GM23338 (cell line): ENCODE measurements around the gene TOX2. TPM values are rescaled to one million over a fixed set of nuclear protein-coding genes. Genes with fewer than 3 reads are reported as not detected.

Source experiments
- ATAC-seq: fragments of 200-7000 bp; cut with Tn5 transposase; 3 replicates; pipeline ENCODE4 v1.9.1; 2020
- DNase-seq: peaks from one replicate; pipeline ENCODE4 v3.0.0-alpha.2; 2015; ENCODE audit warnings: low spot score
- H2AFZ ChIP-seq: fragments of 200-600 bp; sonication (generic); 2 replicates; pipeline ENCODE4 v1.8.0; 2016; ENCODE audit warnings: antibody characterized with exemption, mild to moderate bottlenecking, moderate library complexity
- H3F3A ChIP-seq: fragments of 200-600 bp; sonication (generic); replicated peaks from 2 replicates; pipeline ENCODE4 v1.8.0; 2017; ENCODE audit warnings: antibody characterized with exemption, mixed run types, low read depth
- H3K27ac ChIP-seq: fragments of 200-600 bp; sonication (generic); 2 replicates; pipeline ENCODE4 v1.6.1; 2016; ENCODE audit warnings: low read depth
- H3K27me3 ChIP-seq: fragments of 200-600 bp; sonication (generic); 2 replicates; pipeline ENCODE4 v1.8.0; 2016; ENCODE audit warnings: mild to moderate bottlenecking, mixed run types, moderate library complexity; ENCODE audit not compliant: insufficient read depth
- H3K36me3 ChIP-seq: fragments of 200-600 bp; sonication (generic); 2 replicates; pipeline ENCODE4 v1.8.0; 2016; ENCODE audit warnings: mild to moderate bottlenecking; ENCODE audit not compliant: insufficient read depth
- H3K4me1 ChIP-seq: fragments of 200-600 bp; sonication (generic); 2 replicates; pipeline ENCODE4 v1.8.0; 2016; ENCODE audit warnings: mild to moderate bottlenecking, moderate library complexity; ENCODE audit not compliant: insufficient read depth
- H3K4me2 ChIP-seq: fragments of 200-600 bp; sonication (generic); 2 replicates; pipeline ENCODE4 v1.7.1; 2017; ENCODE audit warnings: mixed run types
- H3K4me3 ChIP-seq: fragments of 200-600 bp; sonication (generic); 2 replicates; pipeline ENCODE4 v1.6.1; 2016; ENCODE audit warnings: mixed run types
- H3K79me2 ChIP-seq: fragments of 200-600 bp; sonication (generic); replicated peaks from 2 replicates; pipeline ENCODE4 v1.8.0; 2017; ENCODE audit warnings: mild to moderate bottlenecking; ENCODE audit not compliant: insufficient read depth
- H3K9me2 ChIP-seq: fragments of 200-600 bp; sonication (generic); 2 replicates; pipeline ENCODE4 v1.8.0; 2017; ENCODE audit not compliant: insufficient read depth
- H4K20me1 ChIP-seq: fragments of 200-600 bp; sonication (generic); replicated peaks from 2 replicates; pipeline ENCODE4 v1.8.0; 2017; ENCODE audit warnings: mild to moderate bottlenecking; ENCODE audit not compliant: insufficient read depth
- H3K27ac Mint-ChIP-seq: 2 replicates; pipeline ENCODE4 v1.8.0; 2020; ENCODE audit warnings: inconsistent platforms, mild to moderate bottlenecking, moderate library complexity, mixed read lengths
- H3K27me3 Mint-ChIP-seq: 3 replicates; pipeline ENCODE4 v1.8.0; 2022; ENCODE audit warnings: low read depth, mild to moderate bottlenecking, moderate library complexity, mixed read lengths, inconsistent platforms; ENCODE audit not compliant: insufficient read depth, poor library complexity
- H3K36me3 Mint-ChIP-seq: 3 replicates; pipeline ENCODE4 v1.8.0; 2021; ENCODE audit warnings: low read depth, mild to moderate bottlenecking, inconsistent platforms, moderate library complexity, mixed read lengths
- H3K4me1 Mint-ChIP-seq: 3 replicates; pipeline ENCODE4 v1.8.0; 2020; ENCODE audit warnings: mild to moderate bottlenecking, inconsistent platforms, mixed read lengths
- H3K4me3 Mint-ChIP-seq: 3 replicates; pipeline ENCODE4 v1.8.0; 2021; ENCODE audit warnings: moderate library complexity, mild to moderate bottlenecking, inconsistent platforms, mixed read lengths
- H3K9me3 Mint-ChIP-seq: 3 replicates; pipeline ENCODE4 v1.8.0; 2020; ENCODE audit warnings: moderate library complexity, mild to moderate bottlenecking, inconsistent platforms, mixed read lengths
- CREB1 ChIP-seq: fragments of 250-450 bp; sonication (Bioruptor Pico); IDR thresholded peaks from 2 replicates; pipeline ENCODE4 v1.5.0; 2020; ENCODE audit warnings: low read depth, mild to moderate bottlenecking, moderate library complexity
- EZH2 ChIP-seq: fragments of 200-600 bp; sonication (generic); IDR thresholded peaks from one replicate; pipeline ENCODE4 v1.8.0; 2017; ENCODE audit warnings: antibody characterized with exemption, mild to moderate bottlenecking, low read depth; ENCODE audit not compliant: unreplicated experiment
- EZH2phosphoT487 ChIP-seq: fragments of 200-600 bp; sonication (generic); IDR thresholded peaks from one replicate; pipeline ENCODE4 v1.8.1; 2018; ENCODE audit warnings: antibody characterized with exemption; ENCODE audit not compliant: unreplicated experiment
- JUNB ChIP-seq: IDR thresholded peaks from one replicate; pipeline ENCODE4 v1.6.1; 2016; ENCODE audit warnings: antibody characterized with exemption; ENCODE audit not compliant: unreplicated experiment
- NANOG ChIP-seq: IDR thresholded peaks from 2 replicates; pipeline ENCODE4 v1.6.1; 2016; ENCODE audit warnings: antibody characterized with exemption, borderline replicate concordance
- STAT1 ChIP-seq: IDR thresholded peaks from one replicate; pipeline ENCODE4 v1.6.1; 2016; ENCODE audit warnings: antibody characterized with exemption; ENCODE audit not compliant: unreplicated experiment
- ZNF331 ChIP-seq: fragments of 250-450 bp; sonication (Bioruptor Pico); IDR thresholded peaks from 2 replicates; pipeline ENCODE4 v1.5.0; 2020; ENCODE audit warnings: low read depth, mild to moderate bottlenecking, moderate library complexity
- polyA plus RNA-seq: library from polyadenylated mRNA; unstranded; fragments of >200 nt; fragmentation: Nextera tagmentation; extraction: Ambion mirVana; gene quantifications from 2 replicates; pipeline ENCODE4 v1.2.1, GENCODE V29; 2016
- total RNA-seq: library from RNA; depleted of rRNA; stranded (reverse); fragments of >200 nt; shearing (Covaris generic); gene quantifications from 2 replicates; pipeline ENCODE4 v1.2.3, GENCODE V29; 2014
- TF ChIP-seq, protein P1 (sequence below): IDR thresholded peaks from one replicate; pipeline ENCODE4 v1.6.1; 2018; ENCODE audit warnings: antibody characterized with exemption; ENCODE audit not compliant: unreplicated experiment
- TF ChIP-seq, protein P2 (sequence below): IDR thresholded peaks from 2 replicates; pipeline ENCODE4 v1.6.1; 2016; ENCODE audit warnings: antibody characterized with exemption
- TF ChIP-seq, protein P3 (sequence below): fragments of 250-450 bp; sonication (Bioruptor Pico); IDR thresholded peaks from 2 replicates; pipeline ENCODE4 v1.5.0; 2020; ENCODE audit warnings: mild to moderate bottlenecking, moderate library complexity
- TF ChIP-seq, protein P4 (sequence below), 2 experiments: fragments of 200-600 bp in 1 of 2; sonication (generic) in 1 of 2; conservative IDR thresholded peaks; 2 replicates each; pipeline versions ENCODE4 v1.5.1 to v1.6.1; 2016 to 2017; ENCODE audit warnings: antibody characterized with exemption in 2 of 2, low read depth in 2 of 2, mild to moderate bottlenecking in 2 of 2, moderate library complexity in 1 of 2

Gene TOX2
- total and polyA plus RNA-seq, 2 experiments from 2014 or later, result 1.4 to 1.5 TPM

- Histone ChIP-seq H3K4me2 (no peak overlapping the region), H3K9me2 (no peaks in the 10 kb centered on the region), H2AFZ (no peak overlapping the region), H3K36me3 (no peaks in the 10 kb centered on the region), H3K4me1 (no peaks in the 10 kb centered on the region; the same call in 1 of the 2 replicates), H3K79me2 (no peaks in the 10 kb centered on the region), H3K4me3 (no peak overlapping the region), H3K27ac (no peak overlapping the region), H4K20me1 (no peaks in the 10 kb centered on the region), H3K27me3 (no peaks in the 10 kb centered on the region), H3F3A (no peaks in the 10 kb centered on the region)
- Mint-ChIP-seq H3K27me3 (peaks cover 10% of the 10 kb centered on the region), H3K9me3 (no peaks in the 10 kb centered on the region), H3K4me3 (no peak overlapping the region), H3K4me1 (peaks cover 24% of the 10 kb centered on the region), H3K27ac (no peak overlapping the region), H3K36me3 (no peaks in the 10 kb centered on the region)
- TF ChIP-seq JUNB, result no peak
- TF ChIP-seq, protein P1, sequence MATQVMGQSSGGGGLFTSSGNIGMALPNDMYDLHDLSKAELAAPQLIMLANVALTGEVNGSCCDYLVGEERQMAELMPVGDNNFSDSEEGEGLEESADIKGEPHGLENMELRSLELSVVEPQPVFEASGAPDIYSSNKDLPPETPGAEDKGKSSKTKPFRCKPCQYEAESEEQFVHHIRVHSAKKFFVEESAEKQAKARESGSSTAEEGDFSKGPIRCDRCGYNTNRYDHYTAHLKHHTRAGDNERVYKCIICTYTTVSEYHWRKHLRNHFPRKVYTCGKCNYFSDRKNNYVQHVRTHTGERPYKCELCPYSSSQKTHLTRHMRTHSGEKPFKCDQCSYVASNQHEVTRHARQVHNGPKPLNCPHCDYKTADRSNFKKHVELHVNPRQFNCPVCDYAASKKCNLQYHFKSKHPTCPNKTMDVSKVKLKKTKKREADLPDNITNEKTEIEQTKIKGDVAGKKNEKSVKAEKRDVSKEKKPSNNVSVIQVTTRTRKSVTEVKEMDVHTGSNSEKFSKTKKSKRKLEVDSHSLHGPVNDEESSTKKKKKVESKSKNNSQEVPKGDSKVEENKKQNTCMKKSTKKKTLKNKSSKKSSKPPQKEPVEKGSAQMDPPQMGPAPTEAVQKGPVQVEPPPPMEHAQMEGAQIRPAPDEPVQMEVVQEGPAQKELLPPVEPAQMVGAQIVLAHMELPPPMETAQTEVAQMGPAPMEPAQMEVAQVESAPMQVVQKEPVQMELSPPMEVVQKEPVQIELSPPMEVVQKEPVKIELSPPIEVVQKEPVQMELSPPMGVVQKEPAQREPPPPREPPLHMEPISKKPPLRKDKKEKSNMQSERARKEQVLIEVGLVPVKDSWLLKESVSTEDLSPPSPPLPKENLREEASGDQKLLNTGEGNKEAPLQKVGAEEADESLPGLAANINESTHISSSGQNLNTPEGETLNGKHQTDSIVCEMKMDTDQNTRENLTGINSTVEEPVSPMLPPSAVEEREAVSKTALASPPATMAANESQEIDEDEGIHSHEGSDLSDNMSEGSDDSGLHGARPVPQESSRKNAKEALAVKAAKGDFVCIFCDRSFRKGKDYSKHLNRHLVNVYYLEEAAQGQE, result no peak
- no peak for TF ChIP-seq EZH2phosphoT487
- TF ChIP-seq, protein P2, sequence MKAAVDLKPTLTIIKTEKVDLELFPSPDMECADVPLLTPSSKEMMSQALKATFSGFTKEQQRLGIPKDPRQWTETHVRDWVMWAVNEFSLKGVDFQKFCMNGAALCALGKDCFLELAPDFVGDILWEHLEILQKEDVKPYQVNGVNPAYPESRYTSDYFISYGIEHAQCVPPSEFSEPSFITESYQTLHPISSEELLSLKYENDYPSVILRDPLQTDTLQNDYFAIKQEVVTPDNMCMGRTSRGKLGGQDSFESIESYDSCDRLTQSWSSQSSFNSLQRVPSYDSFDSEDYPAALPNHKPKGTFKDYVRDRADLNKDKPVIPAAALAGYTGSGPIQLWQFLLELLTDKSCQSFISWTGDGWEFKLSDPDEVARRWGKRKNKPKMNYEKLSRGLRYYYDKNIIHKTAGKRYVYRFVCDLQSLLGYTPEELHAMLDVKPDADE, result no peak
- TF ChIP-seq, protein P3, sequence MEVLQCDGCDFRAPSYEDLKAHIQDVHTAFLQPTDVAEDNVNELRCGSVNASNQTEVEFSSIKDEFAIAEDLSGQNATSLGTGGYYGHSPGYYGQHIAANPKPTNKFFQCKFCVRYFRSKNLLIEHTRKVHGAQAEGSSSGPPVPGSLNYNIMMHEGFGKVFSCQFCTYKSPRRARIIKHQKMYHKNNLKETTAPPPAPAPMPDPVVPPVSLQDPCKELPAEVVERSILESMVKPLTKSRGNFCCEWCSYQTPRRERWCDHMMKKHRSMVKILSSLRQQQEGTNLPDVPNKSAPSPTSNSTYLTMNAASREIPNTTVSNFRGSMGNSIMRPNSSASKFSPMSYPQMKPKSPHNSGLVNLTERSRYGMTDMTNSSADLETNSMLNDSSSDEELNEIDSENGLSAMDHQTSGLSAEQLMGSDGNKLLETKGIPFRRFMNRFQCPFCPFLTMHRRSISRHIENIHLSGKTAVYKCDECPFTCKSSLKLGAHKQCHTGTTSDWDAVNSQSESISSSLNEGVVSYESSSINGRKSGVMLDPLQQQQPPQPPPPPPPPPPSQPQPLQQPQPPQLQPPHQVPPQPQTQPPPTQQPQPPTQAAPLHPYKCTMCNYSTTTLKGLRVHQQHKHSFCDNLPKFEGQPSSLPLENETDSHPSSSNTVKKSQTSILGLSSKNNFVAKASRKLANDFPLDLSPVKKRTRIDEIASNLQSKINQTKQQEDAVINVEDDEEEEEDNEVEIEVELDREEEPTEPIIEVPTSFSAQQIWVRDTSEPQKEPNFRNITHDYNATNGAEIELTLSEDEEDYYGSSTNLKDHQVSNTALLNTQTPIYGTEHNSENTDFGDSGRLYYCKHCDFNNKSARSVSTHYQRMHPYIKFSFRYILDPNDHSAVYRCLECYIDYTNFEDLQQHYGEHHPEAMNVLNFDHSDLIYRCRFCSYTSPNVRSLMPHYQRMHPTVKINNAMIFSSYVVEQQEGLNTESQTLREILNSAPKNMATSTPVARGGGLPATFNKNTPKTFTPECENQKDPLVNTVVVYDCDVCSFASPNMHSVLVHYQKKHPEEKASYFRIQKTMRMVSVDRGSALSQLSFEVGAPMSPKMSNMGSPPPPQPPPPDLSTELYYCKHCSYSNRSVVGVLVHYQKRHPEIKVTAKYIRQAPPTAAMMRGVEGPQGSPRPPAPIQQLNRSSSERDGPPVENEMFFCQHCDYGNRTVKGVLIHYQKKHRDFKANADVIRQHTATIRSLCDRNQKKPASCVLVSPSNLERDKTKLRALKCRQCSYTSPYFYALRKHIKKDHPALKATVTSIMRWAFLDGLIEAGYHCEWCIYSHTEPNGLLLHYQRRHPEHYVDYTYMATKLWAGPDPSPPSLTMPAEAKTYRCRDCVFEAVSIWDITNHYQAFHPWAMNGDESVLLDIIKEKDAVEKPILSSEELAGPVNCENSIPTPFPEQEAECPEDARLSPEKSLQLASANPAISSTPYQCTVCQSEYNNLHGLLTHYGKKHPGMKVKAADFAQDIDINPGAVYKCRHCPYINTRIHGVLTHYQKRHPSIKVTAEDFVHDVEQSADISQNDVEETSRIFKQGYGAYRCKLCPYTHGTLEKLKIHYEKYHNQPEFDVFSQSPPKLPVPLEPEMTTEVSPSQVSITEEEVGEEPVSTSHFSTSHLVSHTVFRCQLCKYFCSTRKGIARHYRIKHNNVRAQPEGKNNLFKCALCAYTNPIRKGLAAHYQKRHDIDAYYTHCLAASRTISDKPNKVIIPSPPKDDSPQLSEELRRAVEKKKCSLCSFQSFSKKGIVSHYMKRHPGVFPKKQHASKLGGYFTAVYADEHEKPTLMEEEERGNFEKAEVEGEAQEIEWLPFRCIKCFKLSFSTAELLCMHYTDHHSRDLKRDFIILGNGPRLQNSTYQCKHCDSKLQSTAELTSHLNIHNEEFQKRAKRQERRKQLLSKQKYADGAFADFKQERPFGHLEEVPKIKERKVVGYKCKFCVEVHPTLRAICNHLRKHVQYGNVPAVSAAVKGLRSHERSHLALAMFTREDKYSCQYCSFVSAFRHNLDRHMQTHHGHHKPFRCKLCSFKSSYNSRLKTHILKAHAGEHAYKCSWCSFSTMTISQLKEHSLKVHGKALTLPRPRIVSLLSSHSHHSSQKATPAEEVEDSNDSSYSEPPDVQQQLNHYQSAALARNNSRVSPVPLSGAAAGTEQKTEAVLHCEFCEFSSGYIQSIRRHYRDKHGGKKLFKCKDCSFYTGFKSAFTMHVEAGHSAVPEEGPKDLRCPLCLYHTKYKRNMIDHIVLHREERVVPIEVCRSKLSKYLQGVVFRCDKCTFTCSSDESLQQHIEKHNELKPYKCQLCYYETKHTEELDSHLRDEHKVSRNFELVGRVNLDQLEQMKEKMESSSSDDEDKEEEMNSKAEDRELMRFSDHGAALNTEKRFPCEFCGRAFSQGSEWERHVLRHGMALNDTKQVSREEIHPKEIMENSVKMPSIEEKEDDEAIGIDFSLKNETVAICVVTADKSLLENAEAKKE (CRISPR knock-in tag), result no peak
- TF ChIP-seq, protein P4, sequence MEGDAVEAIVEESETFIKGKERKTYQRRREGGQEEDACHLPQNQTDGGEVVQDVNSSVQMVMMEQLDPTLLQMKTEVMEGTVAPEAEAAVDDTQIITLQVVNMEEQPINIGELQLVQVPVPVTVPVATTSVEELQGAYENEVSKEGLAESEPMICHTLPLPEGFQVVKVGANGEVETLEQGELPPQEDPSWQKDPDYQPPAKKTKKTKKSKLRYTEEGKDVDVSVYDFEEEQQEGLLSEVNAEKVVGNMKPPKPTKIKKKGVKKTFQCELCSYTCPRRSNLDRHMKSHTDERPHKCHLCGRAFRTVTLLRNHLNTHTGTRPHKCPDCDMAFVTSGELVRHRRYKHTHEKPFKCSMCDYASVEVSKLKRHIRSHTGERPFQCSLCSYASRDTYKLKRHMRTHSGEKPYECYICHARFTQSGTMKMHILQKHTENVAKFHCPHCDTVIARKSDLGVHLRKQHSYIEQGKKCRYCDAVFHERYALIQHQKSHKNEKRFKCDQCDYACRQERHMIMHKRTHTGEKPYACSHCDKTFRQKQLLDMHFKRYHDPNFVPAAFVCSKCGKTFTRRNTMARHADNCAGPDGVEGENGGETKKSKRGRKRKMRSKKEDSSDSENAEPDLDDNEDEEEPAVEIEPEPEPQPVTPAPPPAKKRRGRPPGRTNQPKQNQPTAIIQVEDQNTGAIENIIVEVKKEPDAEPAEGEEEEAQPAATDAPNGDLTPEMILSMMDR (conservative IDR thresholded peaks at IDR 0.05; ENCODE audit: low read depth in 2 of 2), result no peak
- no peak for TF ChIP-seq NANOG
- TF ChIP-seq ZNF331 (CRISPR knock-in tag), result no peak
- TF ChIP-seq CREB1, result no peak
- TF ChIP-seq STAT1, result no peak
- no peak for TF ChIP-seq EZH2
- ATAC-seq (no peak), DNase-seq (no peak)
Measured at GRCh38 chr20:44071526-44072111, 157.0 kb downstream of the TOX2 start.
